Peyer's patch (tissue), 4 donors: ENCODE results near the gene KCNC2.

ENCODE experiments used
- CTCF ChIP-seq, 6 experiments: fragments of 450-650 bp in 4 of 6; fragments of 200-600 bp in 2 of 6; sonication (generic) in 1 of 6; IDR thresholded peaks; one replicate each; pipeline ENCODE4 v1.5.1; 2017 to 2019; ENCODE audit warnings: antibody characterized with exemption in 6 of 6, mild to moderate bottlenecking in 3 of 6, moderate library complexity in 1 of 6
- POLR2A ChIP-seq, 2 donors: fragments of 450-650 bp; IDR thresholded peaks; one replicate each; pipeline ENCODE4 v1.5.1; 2017; ENCODE audit warnings: antibody characterized with exemption in 2 of 2, mild to moderate bottlenecking in 2 of 2, moderate library complexity in 2 of 2

- TF ChIP-seq CTCF (IDR thresholded peaks at IDR 0.05), result no peak
- no peak for TF ChIP-seq POLR2A (IDR thresholded peaks at IDR 0.05)
These were observed 48.2 kb downstream of the KCNC2 start for GRCh38 chr12:75161488-75161887.
